GM23338 (cell line): Measurements from ENCODE around the gene RC3H2. TPM values are rescaled to one million over a fixed set of nuclear protein-coding genes. Genes with fewer than 3 reads are reported as not detected.

Source experiments
- ATAC-seq: fragments of 200-7000 bp; cut with Tn5 transposase; 3 replicates; pipeline ENCODE4 v1.9.1; 2020
- DNase-seq: peaks from one replicate; pipeline ENCODE4 v3.0.0-alpha.2; 2015; ENCODE audit warnings: low spot score
- H2AFZ ChIP-seq: fragments of 200-600 bp; sonication (generic); 2 replicates; pipeline ENCODE4 v1.8.0; 2016; ENCODE audit warnings: antibody characterized with exemption, mild to moderate bottlenecking, moderate library complexity
- H3F3A ChIP-seq: fragments of 200-600 bp; sonication (generic); replicated peaks from 2 replicates; pipeline ENCODE4 v1.8.0; 2017; ENCODE audit warnings: antibody characterized with exemption, mixed run types, low read depth
- H3K27ac ChIP-seq: fragments of 200-600 bp; sonication (generic); 2 replicates; pipeline ENCODE4 v1.6.1; 2016; ENCODE audit warnings: low read depth
- H3K27me3 ChIP-seq: fragments of 200-600 bp; sonication (generic); 2 replicates; pipeline ENCODE4 v1.8.0; 2016; ENCODE audit warnings: mild to moderate bottlenecking, mixed run types, moderate library complexity; ENCODE audit not compliant: insufficient read depth
- H3K36me3 ChIP-seq: fragments of 200-600 bp; sonication (generic); 2 replicates; pipeline ENCODE4 v1.8.0; 2016; ENCODE audit warnings: mild to moderate bottlenecking; ENCODE audit not compliant: insufficient read depth
- H3K4me1 ChIP-seq: fragments of 200-600 bp; sonication (generic); 2 replicates; pipeline ENCODE4 v1.8.0; 2016; ENCODE audit warnings: mild to moderate bottlenecking, moderate library complexity; ENCODE audit not compliant: insufficient read depth
- H3K4me2 ChIP-seq: fragments of 200-600 bp; sonication (generic); 2 replicates; pipeline ENCODE4 v1.7.1; 2017; ENCODE audit warnings: mixed run types
- H3K4me3 ChIP-seq: fragments of 200-600 bp; sonication (generic); 2 replicates; pipeline ENCODE4 v1.6.1; 2016; ENCODE audit warnings: mixed run types
- H3K79me2 ChIP-seq: fragments of 200-600 bp; sonication (generic); replicated peaks from 2 replicates; pipeline ENCODE4 v1.8.0; 2017; ENCODE audit warnings: mild to moderate bottlenecking; ENCODE audit not compliant: insufficient read depth
- H3K9me2 ChIP-seq: fragments of 200-600 bp; sonication (generic); 2 replicates; pipeline ENCODE4 v1.8.0; 2017; ENCODE audit not compliant: insufficient read depth
- H4K20me1 ChIP-seq: fragments of 200-600 bp; sonication (generic); replicated peaks from 2 replicates; pipeline ENCODE4 v1.8.0; 2017; ENCODE audit warnings: mild to moderate bottlenecking; ENCODE audit not compliant: insufficient read depth
- H3K27ac Mint-ChIP-seq: 2 replicates; pipeline ENCODE4 v1.8.0; 2020; ENCODE audit warnings: inconsistent platforms, mild to moderate bottlenecking, moderate library complexity, mixed read lengths
- H3K27me3 Mint-ChIP-seq: 3 replicates; pipeline ENCODE4 v1.8.0; 2022; ENCODE audit warnings: low read depth, mild to moderate bottlenecking, moderate library complexity, mixed read lengths, inconsistent platforms; ENCODE audit not compliant: insufficient read depth, poor library complexity
- H3K36me3 Mint-ChIP-seq: 3 replicates; pipeline ENCODE4 v1.8.0; 2021; ENCODE audit warnings: low read depth, mild to moderate bottlenecking, inconsistent platforms, moderate library complexity, mixed read lengths
- H3K4me1 Mint-ChIP-seq: 3 replicates; pipeline ENCODE4 v1.8.0; 2020; ENCODE audit warnings: mild to moderate bottlenecking, inconsistent platforms, mixed read lengths
- H3K4me3 Mint-ChIP-seq: 3 replicates; pipeline ENCODE4 v1.8.0; 2021; ENCODE audit warnings: moderate library complexity, mild to moderate bottlenecking, inconsistent platforms, mixed read lengths
- H3K9me3 Mint-ChIP-seq: 3 replicates; pipeline ENCODE4 v1.8.0; 2020; ENCODE audit warnings: moderate library complexity, mild to moderate bottlenecking, inconsistent platforms, mixed read lengths
- EZH2phosphoT487 ChIP-seq: fragments of 200-600 bp; sonication (generic); IDR thresholded peaks from one replicate; pipeline ENCODE4 v1.8.1; 2018; ENCODE audit warnings: antibody characterized with exemption; ENCODE audit not compliant: unreplicated experiment
- POLR2AphosphoS5 ChIP-seq: IDR thresholded peaks from 2 replicates; pipeline ENCODE4 v1.6.1; 2016; ENCODE audit warnings: antibody characterized with exemption, low read depth
- STAT1 ChIP-seq: IDR thresholded peaks from one replicate; pipeline ENCODE4 v1.6.1; 2016; ENCODE audit warnings: antibody characterized with exemption; ENCODE audit not compliant: unreplicated experiment
- polyA plus RNA-seq: library from polyadenylated mRNA; unstranded; fragments of >200 nt; fragmentation: Nextera tagmentation; extraction: Ambion mirVana; gene quantifications from 2 replicates; pipeline ENCODE4 v1.2.1, GENCODE V29; 2016
- total RNA-seq: library from RNA; depleted of rRNA; stranded (reverse); fragments of >200 nt; shearing (Covaris generic); gene quantifications from 2 replicates; pipeline ENCODE4 v1.2.3, GENCODE V29; 2014
- TF ChIP-seq, protein P1 (sequence below): IDR thresholded peaks from one replicate; pipeline ENCODE4 v1.6.1; 2018; ENCODE audit warnings: antibody characterized with exemption; ENCODE audit not compliant: unreplicated experiment
- TF ChIP-seq, protein P2 (sequence below), 2 experiments: fragments of 200-600 bp in 1 of 2; sonication (generic) in 1 of 2; conservative IDR thresholded peaks; 2 replicates each; pipeline versions ENCODE4 v1.5.1 to v1.6.1; 2016 to 2017; ENCODE audit warnings: antibody characterized with exemption in 2 of 2, low read depth in 2 of 2, mild to moderate bottlenecking in 2 of 2, moderate library complexity in 1 of 2

The RC3H2 gene
- total and polyA plus RNA-seq, 2 experiments from 2014 or later, result 24.9 to 37.5 TPM

DNA sequence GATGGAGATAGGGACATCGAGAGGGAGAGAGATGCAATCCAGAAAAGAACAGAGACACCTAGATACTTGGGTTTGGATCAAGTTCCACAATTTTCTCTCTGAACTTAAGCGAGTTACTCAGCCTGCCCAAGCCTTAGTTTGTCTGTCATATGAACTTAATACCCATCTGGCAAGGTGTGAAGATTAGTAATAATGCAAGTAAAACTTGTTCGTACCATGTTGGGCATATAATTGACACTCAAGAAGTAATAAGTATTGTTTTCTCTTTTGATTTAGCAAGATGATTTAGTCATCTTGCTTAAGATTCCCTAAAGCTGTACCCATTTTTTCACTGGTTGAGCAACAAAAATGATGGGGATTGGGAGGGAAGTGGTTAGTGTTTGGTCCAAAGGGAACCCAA is 43.2 kb upstream of the RC3H2 start (continued):
- TF ChIP-seq POLR2AphosphoS5 (no peak), STAT1 (no peak)

DNA sequence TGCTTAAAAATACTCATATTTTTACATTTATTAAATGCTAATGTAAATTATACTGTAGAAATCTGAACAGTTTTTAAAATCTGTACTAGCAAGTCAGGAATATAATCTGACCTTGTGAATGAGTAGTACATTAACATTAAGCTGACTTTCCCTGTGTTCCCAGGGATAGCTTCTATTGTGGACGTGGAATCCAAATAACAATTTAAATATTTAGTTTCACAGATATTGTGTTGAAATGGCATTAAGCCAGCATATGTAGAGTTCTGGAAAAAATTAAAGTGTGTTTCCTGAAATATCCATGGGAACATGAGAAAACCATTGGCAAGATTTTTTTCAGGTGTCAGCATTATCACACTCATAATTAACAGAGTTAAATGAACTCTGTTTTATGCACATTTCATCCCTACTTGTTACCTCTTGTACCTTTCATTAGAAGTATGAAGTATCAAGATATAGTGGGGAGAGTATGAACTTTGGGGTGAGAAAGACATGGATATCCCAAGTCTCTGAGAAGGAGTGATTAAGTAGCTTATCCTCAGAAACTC is 41.4 kb upstream of the RC3H2 start:
- H3K4me1 Mint-ChIP-seq, result peaks cover 58% of the 10 kb centered on the region
- Histone ChIP-seq H4K20me1 (peaks cover 6% of the 10 kb centered on the region; the same call in 1 of the 2 replicates), H3K27ac (no peak overlapping the region), H3K4me1 (peaks cover 50% of the 10 kb centered on the region), H3K4me3 (no peak overlapping the region), H3K79me2 (peaks cover 100% of the 10 kb centered on the region), H3K36me3 (no peaks in the 10 kb centered on the region), H3K27me3 (no peaks in the 10 kb centered on the region), H3F3A (no peaks in the 10 kb centered on the region; the same call in 1 of the 2 replicates), H2AFZ (no peak overlapping the region), H3K4me2 (no peak overlapping the region), H3K9me2 (no peaks in the 10 kb centered on the region)
- DNase-seq (no peak), ATAC-seq (no peak)
- TF ChIP-seq, protein P1, sequence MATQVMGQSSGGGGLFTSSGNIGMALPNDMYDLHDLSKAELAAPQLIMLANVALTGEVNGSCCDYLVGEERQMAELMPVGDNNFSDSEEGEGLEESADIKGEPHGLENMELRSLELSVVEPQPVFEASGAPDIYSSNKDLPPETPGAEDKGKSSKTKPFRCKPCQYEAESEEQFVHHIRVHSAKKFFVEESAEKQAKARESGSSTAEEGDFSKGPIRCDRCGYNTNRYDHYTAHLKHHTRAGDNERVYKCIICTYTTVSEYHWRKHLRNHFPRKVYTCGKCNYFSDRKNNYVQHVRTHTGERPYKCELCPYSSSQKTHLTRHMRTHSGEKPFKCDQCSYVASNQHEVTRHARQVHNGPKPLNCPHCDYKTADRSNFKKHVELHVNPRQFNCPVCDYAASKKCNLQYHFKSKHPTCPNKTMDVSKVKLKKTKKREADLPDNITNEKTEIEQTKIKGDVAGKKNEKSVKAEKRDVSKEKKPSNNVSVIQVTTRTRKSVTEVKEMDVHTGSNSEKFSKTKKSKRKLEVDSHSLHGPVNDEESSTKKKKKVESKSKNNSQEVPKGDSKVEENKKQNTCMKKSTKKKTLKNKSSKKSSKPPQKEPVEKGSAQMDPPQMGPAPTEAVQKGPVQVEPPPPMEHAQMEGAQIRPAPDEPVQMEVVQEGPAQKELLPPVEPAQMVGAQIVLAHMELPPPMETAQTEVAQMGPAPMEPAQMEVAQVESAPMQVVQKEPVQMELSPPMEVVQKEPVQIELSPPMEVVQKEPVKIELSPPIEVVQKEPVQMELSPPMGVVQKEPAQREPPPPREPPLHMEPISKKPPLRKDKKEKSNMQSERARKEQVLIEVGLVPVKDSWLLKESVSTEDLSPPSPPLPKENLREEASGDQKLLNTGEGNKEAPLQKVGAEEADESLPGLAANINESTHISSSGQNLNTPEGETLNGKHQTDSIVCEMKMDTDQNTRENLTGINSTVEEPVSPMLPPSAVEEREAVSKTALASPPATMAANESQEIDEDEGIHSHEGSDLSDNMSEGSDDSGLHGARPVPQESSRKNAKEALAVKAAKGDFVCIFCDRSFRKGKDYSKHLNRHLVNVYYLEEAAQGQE, result no peak
- TF ChIP-seq EZH2phosphoT487 (no peak), POLR2AphosphoS5 (no peak)
- TF ChIP-seq, protein P2, sequence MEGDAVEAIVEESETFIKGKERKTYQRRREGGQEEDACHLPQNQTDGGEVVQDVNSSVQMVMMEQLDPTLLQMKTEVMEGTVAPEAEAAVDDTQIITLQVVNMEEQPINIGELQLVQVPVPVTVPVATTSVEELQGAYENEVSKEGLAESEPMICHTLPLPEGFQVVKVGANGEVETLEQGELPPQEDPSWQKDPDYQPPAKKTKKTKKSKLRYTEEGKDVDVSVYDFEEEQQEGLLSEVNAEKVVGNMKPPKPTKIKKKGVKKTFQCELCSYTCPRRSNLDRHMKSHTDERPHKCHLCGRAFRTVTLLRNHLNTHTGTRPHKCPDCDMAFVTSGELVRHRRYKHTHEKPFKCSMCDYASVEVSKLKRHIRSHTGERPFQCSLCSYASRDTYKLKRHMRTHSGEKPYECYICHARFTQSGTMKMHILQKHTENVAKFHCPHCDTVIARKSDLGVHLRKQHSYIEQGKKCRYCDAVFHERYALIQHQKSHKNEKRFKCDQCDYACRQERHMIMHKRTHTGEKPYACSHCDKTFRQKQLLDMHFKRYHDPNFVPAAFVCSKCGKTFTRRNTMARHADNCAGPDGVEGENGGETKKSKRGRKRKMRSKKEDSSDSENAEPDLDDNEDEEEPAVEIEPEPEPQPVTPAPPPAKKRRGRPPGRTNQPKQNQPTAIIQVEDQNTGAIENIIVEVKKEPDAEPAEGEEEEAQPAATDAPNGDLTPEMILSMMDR (conservative IDR thresholded peaks at IDR 0.05; ENCODE audit: low read depth in 2 of 2), result no peak
- H3K4me3 Mint-ChIP-seq, result no peak overlapping the region
- no peaks in the 10 kb centered on the region; the same call in 2 of the 3 replicates for H3K9me3 Mint-ChIP-seq
- peaks cover 7% of the 10 kb centered on the region for H3K27me3 Mint-ChIP-seq
- H3K36me3 Mint-ChIP-seq, result peaks cover 6% of the 10 kb centered on the region; the same call in 1 of the 3 replicates
- no peak overlapping the region for H3K27ac Mint-ChIP-seq
